Vagina (tissue), 2 donors: ENCODE measurements around the gene CATSPER3. TPM values are rescaled to one million over a fixed set of nuclear protein-coding genes. Genes with fewer than 3 reads are reported as not detected.

Source experiments
- DNase-seq, 2 donors: peaks; one replicate each; pipeline ENCODE4 v3.0.0-alpha.2; 2017; ENCODE audit errors: extremely low spot score in 2 of 2
- H3K27ac ChIP-seq: fragments of 200-600 bp; sonication (generic); one replicate; pipeline ENCODE4 v1.5.1; 2019
- H3K27me3 ChIP-seq: fragments of 200-600 bp; sonication (generic); one replicate; pipeline ENCODE4 v1.5.1; 2019
- H3K36me3 ChIP-seq, 2 donors: fragments of 200-600 bp; sonication (generic); one replicate each; pipeline ENCODE4 v1.5.1; 2017 to 2019
- H3K4me1 ChIP-seq: fragments of 200-600 bp; sonication (generic); one replicate; pipeline ENCODE4 v1.5.1; 2019
- H3K4me3 ChIP-seq, 2 donors: fragments of 200-600 bp; sonication (generic); 1 replicate in 1 of 2; 2 replicates in 1 of 2; pipeline ENCODE4 v1.5.1; 2016 to 2019
- H3K9me3 ChIP-seq: fragments of 200-600 bp; sonication (generic); one replicate; pipeline ENCODE4 v1.5.1; 2019
- POLR2A ChIP-seq, 2 donors: fragments of 450-650 bp; IDR thresholded peaks; one replicate each; pipeline ENCODE4 v1.6.1; 2017; ENCODE audit warnings: antibody characterized with exemption in 2 of 2, mild to moderate bottlenecking in 2 of 2, moderate library complexity in 2 of 2
- POLR2AphosphoS5 ChIP-seq, 2 donors: sonication (generic); formaldehyde crosslinking; IDR thresholded peaks; one replicate each; pipeline ENCODE4 v1.9.0; 2017; ENCODE audit warnings: antibody characterized with exemption in 2 of 2, mild to moderate bottlenecking in 2 of 2, low read depth in 1 of 2; ENCODE audit not compliant: insufficient read depth in 1 of 2
- intact Hi-C: fragments of 100-400 bp; cut with DNase I; formaldehyde crosslinking; loops from one replicate; pipeline ENCODE4 v1.15.1; 2023
- total RNA-seq: library from RNA; depleted of rRNA; stranded (reverse); fragments of >200 nt; gene quantifications from one replicate; pipeline ENCODE4 v1.2.3, GENCODE V29; 2016
- TF ChIP-seq, protein P1 (sequence below), 3 experiments: fragments of 450-650 bp in 2 of 3; fragments of 200-600 bp in 1 of 3; sonication (generic) in 1 of 3; IDR thresholded peaks; one replicate each; pipeline ENCODE4 v1.5.1; 2017 to 2019; ENCODE audit warnings: antibody characterized with exemption in 3 of 3, mild to moderate bottlenecking in 2 of 3, moderate library complexity in 2 of 3

Gene CATSPER3
- total RNA-seq, 1 donor from 2014 or later: not detected

DNA sequence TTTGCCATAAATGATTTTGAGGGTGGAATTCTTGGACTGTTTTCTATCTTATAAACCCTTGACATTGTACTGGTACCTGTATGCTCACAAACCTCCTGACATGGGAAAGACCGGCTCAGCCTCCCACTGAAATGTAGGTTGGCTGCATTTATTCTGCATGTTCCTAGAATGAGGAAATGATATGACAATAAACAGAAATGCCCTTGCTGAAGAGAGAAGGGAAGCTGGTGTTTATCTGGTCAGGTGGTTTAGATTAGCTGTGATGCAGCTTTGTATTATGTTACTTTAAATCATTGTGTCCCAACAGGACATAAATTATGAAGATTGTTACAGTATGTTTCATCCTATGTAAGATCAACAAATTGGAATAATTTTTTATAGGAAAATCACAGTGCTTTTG lies 23.1 kb upstream of the CATSPER3 start:
- Histone ChIP-seq H3K9me3 (no peaks in the 10 kb centered on the region), H3K27ac (no peak overlapping the region), H3K4me1 (peaks cover 6% of the 10 kb centered on the region), H3K27me3 (no peaks in the 10 kb centered on the region), H3K4me3 (no peak overlapping the region), H3K36me3 (no peaks in the 10 kb centered on the region)
- intact Hi-C loops: no loop called here
- TF ChIP-seq, protein P1, sequence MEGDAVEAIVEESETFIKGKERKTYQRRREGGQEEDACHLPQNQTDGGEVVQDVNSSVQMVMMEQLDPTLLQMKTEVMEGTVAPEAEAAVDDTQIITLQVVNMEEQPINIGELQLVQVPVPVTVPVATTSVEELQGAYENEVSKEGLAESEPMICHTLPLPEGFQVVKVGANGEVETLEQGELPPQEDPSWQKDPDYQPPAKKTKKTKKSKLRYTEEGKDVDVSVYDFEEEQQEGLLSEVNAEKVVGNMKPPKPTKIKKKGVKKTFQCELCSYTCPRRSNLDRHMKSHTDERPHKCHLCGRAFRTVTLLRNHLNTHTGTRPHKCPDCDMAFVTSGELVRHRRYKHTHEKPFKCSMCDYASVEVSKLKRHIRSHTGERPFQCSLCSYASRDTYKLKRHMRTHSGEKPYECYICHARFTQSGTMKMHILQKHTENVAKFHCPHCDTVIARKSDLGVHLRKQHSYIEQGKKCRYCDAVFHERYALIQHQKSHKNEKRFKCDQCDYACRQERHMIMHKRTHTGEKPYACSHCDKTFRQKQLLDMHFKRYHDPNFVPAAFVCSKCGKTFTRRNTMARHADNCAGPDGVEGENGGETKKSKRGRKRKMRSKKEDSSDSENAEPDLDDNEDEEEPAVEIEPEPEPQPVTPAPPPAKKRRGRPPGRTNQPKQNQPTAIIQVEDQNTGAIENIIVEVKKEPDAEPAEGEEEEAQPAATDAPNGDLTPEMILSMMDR (IDR thresholded peaks at IDR 0.05): no peak
- TF ChIP-seq POLR2AphosphoS5 (IDR thresholded peaks at IDR 0.05; ENCODE audit: insufficient read depth in 1 of 2, low read depth in 1 of 2): no peak
- TF ChIP-seq POLR2A (IDR thresholded peaks at IDR 0.05): no peak
- DNase-seq: no peak

DNA sequence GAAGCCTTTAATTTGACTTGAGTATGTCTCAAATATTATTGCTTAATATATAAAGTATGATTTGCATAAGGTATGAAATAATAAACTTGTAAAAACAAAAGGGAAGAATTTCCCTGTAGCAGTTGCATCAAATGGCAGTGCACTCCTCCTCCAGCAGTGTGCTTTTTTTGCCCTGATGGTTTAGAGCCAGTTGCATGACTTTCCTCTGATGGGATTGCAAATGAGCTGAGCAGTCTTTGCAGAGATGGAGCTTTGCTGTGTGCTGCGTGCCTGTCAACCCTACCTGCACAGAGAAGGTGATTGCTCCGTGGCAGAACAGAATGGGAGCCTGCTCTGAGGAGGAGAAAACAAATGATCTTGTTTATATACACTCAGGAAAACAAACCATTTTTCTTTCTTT lies 22.7 kb upstream of the CATSPER3 start:
- intact Hi-C loops: no loop called here

DNA sequence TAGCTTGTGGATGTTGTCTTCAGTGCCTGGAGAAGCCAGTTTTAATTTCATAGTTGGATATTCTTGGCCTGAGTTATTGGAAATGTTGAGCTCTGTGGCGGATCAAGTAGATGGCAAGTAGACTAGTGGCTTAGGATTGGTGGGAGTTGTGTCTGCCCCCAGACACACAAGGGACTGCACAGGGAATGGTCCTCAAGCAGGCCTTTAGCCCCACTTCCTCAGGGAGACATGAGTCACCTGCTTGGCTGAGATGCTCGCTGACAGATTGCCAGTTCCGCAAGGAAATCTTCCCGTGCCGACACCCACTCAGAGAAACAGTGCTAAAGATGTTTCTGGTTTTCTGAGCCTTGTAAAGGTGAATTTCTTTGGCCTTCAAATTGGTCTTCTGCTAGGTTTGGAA lies 18.8 kb upstream of the CATSPER3 start:
- intact Hi-C loops: no loop called here

More for the DNA sequence above, 22.7 kb upstream of the CATSPER3 start:
- DNase-seq: no peak
- H3K27me3 ChIP-seq: no peaks in the 10 kb centered on the region
- no peak overlapping the region for H3K27ac ChIP-seq
- no peaks in the 10 kb centered on the region for H3K9me3 ChIP-seq
- no peak for TF ChIP-seq POLR2AphosphoS5 (IDR thresholded peaks at IDR 0.05; ENCODE audit: insufficient read depth in 1 of 2, low read depth in 1 of 2)
- TF ChIP-seq, protein P1 (IDR thresholded peaks at IDR 0.05): no peak
- no peak for TF ChIP-seq POLR2A (IDR thresholded peaks at IDR 0.05)
- no peaks in the 10 kb centered on the region for H3K36me3 ChIP-seq
- peaks cover 6% of the 10 kb centered on the region for H3K4me1 ChIP-seq
- no peak overlapping the region for H3K4me3 ChIP-seq

DNA sequence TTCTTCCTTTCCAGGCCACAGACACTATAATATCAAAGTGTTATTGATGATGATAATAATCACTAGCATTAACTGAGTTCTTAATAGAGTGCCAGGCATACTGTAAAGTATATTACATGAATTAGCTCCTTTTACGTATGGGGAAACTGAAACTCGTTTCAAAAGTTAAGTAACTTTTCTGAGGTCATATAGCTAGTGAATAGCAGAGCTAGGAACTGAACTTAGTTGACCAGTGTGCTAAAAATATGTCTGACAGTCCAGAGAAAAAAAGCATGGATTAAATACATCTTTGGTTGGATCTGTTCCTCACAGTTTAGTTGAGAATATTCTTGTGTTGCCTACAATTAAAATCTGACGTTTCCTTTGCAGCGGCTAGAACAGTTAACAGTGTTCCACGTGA lies 18.4 kb upstream of the CATSPER3 start:
- no peak overlapping the region for H3K27ac ChIP-seq

More for the DNA sequence above, 18.8 kb upstream of the CATSPER3 start:
- Histone ChIP-seq H3K27ac (no peak overlapping the region), H3K4me1 (peaks cover 6% of the 10 kb centered on the region), H3K9me3 (no peaks in the 10 kb centered on the region), H3K27me3 (no peaks in the 10 kb centered on the region), H3K36me3 (no peaks in the 10 kb centered on the region), H3K4me3 (no peak overlapping the region)
- TF ChIP-seq POLR2A (IDR thresholded peaks at IDR 0.05) (no peak), POLR2AphosphoS5 (IDR thresholded peaks at IDR 0.05; ENCODE audit: insufficient read depth in 1 of 2, low read depth in 1 of 2) (no peak)
- TF ChIP-seq, protein P1 (IDR thresholded peaks at IDR 0.05): no peak
- no peak for DNase-seq

DNA sequence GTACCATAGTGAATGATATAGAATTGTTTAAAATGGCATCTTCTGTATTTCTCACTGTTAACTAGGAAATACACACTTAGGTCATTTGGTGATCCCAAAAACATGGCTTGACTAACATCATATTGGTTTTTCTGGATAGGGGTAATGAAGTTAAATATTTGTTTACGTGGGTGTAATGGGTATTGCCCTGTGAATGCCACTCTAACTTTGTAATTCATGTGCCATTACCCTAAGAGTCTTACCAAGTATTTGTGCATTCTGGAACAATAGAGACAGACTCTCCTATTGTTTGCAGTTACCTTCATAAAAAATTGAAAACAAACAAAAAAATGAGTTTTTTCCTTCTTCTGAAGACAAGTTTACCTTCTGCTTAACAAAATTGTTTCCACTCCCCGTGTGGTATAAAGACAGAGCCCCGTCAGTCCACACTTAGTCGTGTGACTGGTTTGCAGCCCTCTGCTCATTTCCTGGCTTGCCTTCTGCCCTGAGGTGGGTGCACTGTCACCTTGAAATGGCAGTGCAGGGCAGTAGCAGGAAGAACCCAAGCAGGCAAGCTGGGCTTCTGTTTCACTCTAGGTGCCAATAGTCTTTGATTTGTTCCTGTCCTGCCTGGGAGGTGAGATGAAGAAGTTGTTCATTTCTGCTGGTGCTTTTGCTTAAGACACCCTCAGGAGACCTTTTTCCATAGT lies 9.6 kb upstream of the CATSPER3 start:
- Histone ChIP-seq H3K4me1 (no peaks in the 10 kb centered on the region), H3K4me3 (no peak overlapping the region), H3K9me3 (no peaks in the 10 kb centered on the region), H3K36me3 (peaks cover 0 to 15% of the 10 kb centered on the region in 2 donors), H3K27ac (no peak overlapping the region), H3K27me3 (no peaks in the 10 kb centered on the region)
- no peak for DNase-seq
- intact Hi-C loops: no loop called here
- TF ChIP-seq, protein P1 (IDR thresholded peaks at IDR 0.05): no peak
- TF ChIP-seq POLR2A (IDR thresholded peaks at IDR 0.05) (no peak), POLR2AphosphoS5 (IDR thresholded peaks at IDR 0.05; ENCODE audit: insufficient read depth in 1 of 2, low read depth in 1 of 2) (no peak)

More for the DNA sequence above, 18.4 kb upstream of the CATSPER3 start:
- TF ChIP-seq, protein P1 (IDR thresholded peaks at IDR 0.05): no peak
- TF ChIP-seq POLR2A (IDR thresholded peaks at IDR 0.05) (no peak), POLR2AphosphoS5 (IDR thresholded peaks at IDR 0.05; ENCODE audit: insufficient read depth in 1 of 2, low read depth in 1 of 2) (no peak)
- H3K27me3 ChIP-seq: no peaks in the 10 kb centered on the region
- no peaks in the 10 kb centered on the region for H3K36me3 ChIP-seq
- peaks cover 6% of the 10 kb centered on the region for H3K4me1 ChIP-seq
- intact Hi-C loops: no loop called here
- DNase-seq: no peak
- H3K4me3 ChIP-seq: no peak overlapping the region
- H3K9me3 ChIP-seq: no peaks in the 10 kb centered on the region
